Panc1 (cell line): ENCODE measurements around the gene HCN3.

Source experiments
- CTCF ChIP-seq: fragments of 450-650 bp; IDR thresholded peaks from 2 replicates; pipeline ENCODE4 v1.5.1; 2017; ENCODE audit warnings: mild to moderate bottlenecking
- POLR2AphosphoS5 ChIP-seq: IDR thresholded peaks from 2 replicates; pipeline ENCODE4 v1.6.1; 2012; ENCODE audit warnings: mild to moderate bottlenecking, low read depth, low read length, moderate library complexity

- TF ChIP-seq CTCF = no peak
- TF ChIP-seq POLR2AphosphoS5 = no peak
Observed at GRCh38 chr1:155254714-155255242, 22.5 kb upstream of the HCN3 start.
